Urinary bladder (tissue), 4 donors: ENCODE data around the gene FHOD1. TPM values are rescaled to one million over a fixed set of nuclear protein-coding genes. Genes with fewer than 3 reads are reported as not detected.

Source experiments
- DNase-seq: peaks from one replicate; pipeline ENCODE4 v3.0.0-alpha.2; 2015; ENCODE audit errors: extremely low spot score
- H3K27ac ChIP-seq: one replicate; pipeline ENCODE4 v1.5.1; 2013; ENCODE audit warnings: low read depth, mild to moderate bottlenecking, moderate library complexity
- H3K36me3 ChIP-seq: one replicate; pipeline ENCODE4 v1.6.1; 2013; ENCODE audit warnings: mild to moderate bottlenecking, moderate library complexity; ENCODE audit not compliant: insufficient read depth
- H3K4me1 ChIP-seq: one replicate; pipeline ENCODE4 v1.6.1; 2013; ENCODE audit warnings: mild to moderate bottlenecking, moderate library complexity; ENCODE audit not compliant: insufficient read depth
- H3K4me3 ChIP-seq: one replicate; pipeline ENCODE4 v1.5.1; 2013; ENCODE audit warnings: low read depth, low read length
- WGBS: extraction: QIAGEN DNeasy Blood & Tissue Kit; methylation state at CpG from one replicate; pipeline ENCODE4 v1.1.7; 2013; 5-methylcytosine and 5-hydroxymethylcytosine counted together
- polyA plus RNA-seq: library from polyadenylated mRNA; stranded (reverse); fragments of 200-250 nt; gene quantifications from one replicate; pipeline ENCODE4 v1.2.3, GENCODE V29; 2013
- total RNA-seq: library from RNA; depleted of rRNA; stranded (reverse); fragments of >200 nt; gene quantifications from one replicate; pipeline ENCODE4 v1.2.3, GENCODE V29; 2014
- donor health status: healthy with polysubstance abuse.
- donor health status: healthy.

The FHOD1 gene
- total and polyA plus RNA-seq, 2 donors, result 7.5 to 16.4 TPM

- peaks cover 5% of the 10 kb centered on the region for H3K36me3 ChIP-seq
- 74% methylated on average over 21 of the region's 21 CpGs for WGBS
- H3K4me1 ChIP-seq, result no peaks in the 10 kb centered on the region
- no peak overlapping the region for H3K4me3 ChIP-seq
- no peak overlapping the region for H3K27ac ChIP-seq
- DNase-seq, result no peak
These were observed 39.8 kb downstream of the FHOD1 start for GRCh38 chr16:67207249-67208091.

- Histone ChIP-seq H3K4me3 (no peak overlapping the region), H3K27ac (no peak overlapping the region), H3K36me3 (peaks cover 5% of the 10 kb centered on the region), H3K4me1 (no peaks in the 10 kb centered on the region)
- 92% methylated on average over 3 of the region's 3 CpGs for WGBS
- DNase-seq, result no peak
These were observed 40.4 kb downstream of the FHOD1 start for GRCh38 chr16:67206838-67207248.

- H3K36me3 ChIP-seq, result peaks cover 5% of the 10 kb centered on the region
- no peak overlapping the region for H3K4me3 ChIP-seq
- no peak overlapping the region for H3K27ac ChIP-seq
- H3K4me1 ChIP-seq, result no peaks in the 10 kb centered on the region
- 92% methylated on average over 8 of the region's 8 CpGs for WGBS
- DNase-seq, result no peak
These were observed 41.0 kb downstream of the FHOD1 start for GRCh38 chr16:67206129-67206837.

GRCh38 chr16:67204076-67204475, 43.2 kb downstream of the FHOD1 start:
- WGBS, result 82% methylated on average over 4 of the region's 4 CpGs
- Histone ChIP-seq H3K27ac (no peak overlapping the region), H3K36me3 (peaks cover 5% of the 10 kb centered on the region), H3K4me3 (no peak overlapping the region), H3K4me1 (no peaks in the 10 kb centered on the region)
- no peak for DNase-seq

- no peak for DNase-seq
- H3K4me3 ChIP-seq, result no peak overlapping the region
- no peaks in the 10 kb centered on the region for H3K4me1 ChIP-seq
- peaks cover 5% of the 10 kb centered on the region for H3K36me3 ChIP-seq
- no peak overlapping the region for H3K27ac ChIP-seq
- 88% methylated on average over 23 of the region's 23 CpGs for WGBS
These were observed 44.3 kb downstream of the FHOD1 start for GRCh38 chr16:67202956-67203493.

- Histone ChIP-seq H3K27ac (no peak overlapping the region), H3K36me3 (peaks cover 5% of the 10 kb centered on the region), H3K4me1 (no peaks in the 10 kb centered on the region), H3K4me3 (no peak overlapping the region)
- 95% methylated on average over 12 of the region's 12 CpGs for WGBS
- no peak for DNase-seq
These were observed 44.9 kb downstream of the FHOD1 start for GRCh38 chr16:67202426-67202825.

GRCh38 chr16:67201411-67202345, 45.6 kb downstream of the FHOD1 start:
- 94% methylated on average over 40 of the region's 40 CpGs for WGBS
- no peaks in the 10 kb centered on the region for H3K4me1 ChIP-seq
- DNase-seq, result no peak
- H3K36me3 ChIP-seq, result peaks cover 5% of the 10 kb centered on the region
- H3K27ac ChIP-seq, result no peak overlapping the region
- H3K4me3 ChIP-seq, result no peak overlapping the region

GRCh38 chr16:67200491-67200890, 46.8 kb downstream of the FHOD1 start:
- no peak overlapping the region for H3K27ac ChIP-seq
- H3K4me3 ChIP-seq, result no peak overlapping the region
- DNase-seq, result no peak
- H3K36me3 ChIP-seq, result peaks cover 6% of the 10 kb centered on the region
- H3K4me1 ChIP-seq, result no peaks in the 10 kb centered on the region
- WGBS, result 92% methylated on average over 8 of the region's 8 CpGs

GRCh38 chr16:67199808-67200198, 47.5 kb downstream of the FHOD1 start:
- Histone ChIP-seq H3K4me1 (no peaks in the 10 kb centered on the region), H3K27ac (no peak overlapping the region), H3K4me3 (no peak overlapping the region), H3K36me3 (peaks cover 9% of the 10 kb centered on the region)
- DNase-seq, result no peak
- WGBS, result 29% methylated on average over 22 of the region's 22 CpGs

- 39% methylated on average over 61 of the region's 61 CpGs for WGBS
- Histone ChIP-seq H3K4me3 (peak within 1 kb of the TSS; percentile 8), H3K36me3 (peaks cover 11% of the 10 kb centered on the region), H3K4me1 (no peaks in the 10 kb centered on the region), H3K27ac (peak within 1 kb of the TSS; percentile 49)
- no peak for DNase-seq
These were observed 48.1 kb downstream of the FHOD1 start, which contains the start of gene ELMO3 for GRCh38 chr16:67199011-67199807. Gene ELMO3 (plus strand): TSS chr16:67199131. CDS start chr16:67199327, 196 bp downstream.

GRCh38 chr16:67198238-67198734, 49.0 kb downstream of the FHOD1 start:
- no peak overlapping the region for H3K4me3 ChIP-seq
- peaks cover 12% of the 10 kb centered on the region for H3K36me3 ChIP-seq
- DNase-seq, result no peak
- peak overlapping the region; percentile 49 for H3K27ac ChIP-seq
- H3K4me1 ChIP-seq, result no peaks in the 10 kb centered on the region
- WGBS, result 54% methylated on average over 12 of the region's 12 CpGs

- H3K4me1 ChIP-seq, result no peaks in the 10 kb centered on the region
- H3K4me3 ChIP-seq, result no peak overlapping the region
- no peak overlapping the region for H3K27ac ChIP-seq
- peaks cover 8% of the 10 kb centered on the region for H3K36me3 ChIP-seq
- no peak for DNase-seq
- WGBS, result 76% methylated on average over 6 of the region's 6 CpGs
These were observed 49.6 kb downstream of the FHOD1 start for GRCh38 chr16:67197704-67198103.
